K562 (cell line): ENCODE results near the gene HOXA9.

Experiments
- ZBTB26 ChIP-seq: fragments of 450-650 bp; formaldehyde crosslinking; IDR thresholded peaks from 2 replicates; pipeline ENCODE4 v1.4.0; 2022; ENCODE audit warnings: missing genetic modification characterization
- ZEB2 ChIP-seq: fragments of 450-650 bp; IDR thresholded peaks from 2 replicates; pipeline ENCODE4 v1.6.1; 2016

GRCh38 chr7:27145914-27146412 is 19.4 kb downstream of the HOXA9 start:
- no peak for TF ChIP-seq ZBTB26
- no peak for TF ChIP-seq ZEB2
